Hematopoietic multipotent progenitor cell treated with erythropoietin and hydrocortisone succinate and interleukin-3 and kit ligand, for 6 days (in vitro differentiated cells): Measurements from ENCODE around the gene MRPL21.
"Not testable (repeated sequence)": the region's sequence is repeated elsewhere in the genome, so short reads cannot be mapped to it uniquely, and the experiment has no call there.

Source experiments
- DNase-seq: peaks from one replicate; pipeline ENCODE4 v3.0.0-alpha.2; 2015

MRPL21 gene

GRCh38 chr11:68863553-68864265 lies 39.9 kb downstream of the MRPL21 start:
- no peak for DNase-seq

GRCh38 chr11:68862421-68862820 lies 41.2 kb downstream of the MRPL21 start:
- DNase-seq = no peak

GRCh38 chr11:68859123-68859522 lies 44.5 kb downstream of the MRPL21 start:
- DNase-seq = no peak

- DNase-seq = no peak
These were observed 46.5 kb downstream of the MRPL21 start for GRCh38 chr11:68857037-68857586.

GRCh38 chr11:68856425-68857030 lies 47.1 kb downstream of the MRPL21 start:
- not testable (repeated sequence) for DNase-seq

- peak; percentile 77 for DNase-seq
These were observed 48.2 kb downstream of the MRPL21 start for GRCh38 chr11:68855205-68855981.

- DNase-seq = no peak
These were observed 49.2 kb downstream of the MRPL21 start for GRCh38 chr11:68854273-68854958.

GRCh38 chr11:68852628-68853027 lies 51.0 kb downstream of the MRPL21 start:
- no peak for DNase-seq

- no peak for DNase-seq
These were observed 55.2 kb downstream of the MRPL21 start for GRCh38 chr11:68848429-68848828.

- no peak for DNase-seq
These were observed 56.2 kb downstream of the MRPL21 start for GRCh38 chr11:68847395-68847794.

- DNase-seq = no peak
These were observed 58.2 kb downstream of the MRPL21 start for GRCh38 chr11:68845351-68846002.

GRCh38 chr11:68844801-68845200 lies 58.8 kb downstream of the MRPL21 start:
- no peak for DNase-seq

- DNase-seq = no peak
These were observed 59.3 kb downstream of the MRPL21 start for GRCh38 chr11:68844376-68844775.

- peak; percentile 89 for DNase-seq
These were observed 59.8 kb downstream of the MRPL21 start for GRCh38 chr11:68843703-68844312.

- DNase-seq = peak; percentile 85
These were observed 60.5 kb downstream of the MRPL21 start for GRCh38 chr11:68843052-68843561.

GRCh38 chr11:68842427-68843051 lies 61.1 kb downstream of the MRPL21 start:
- DNase-seq = no peak

GRCh38 chr11:68841718-68842426 lies 61.8 kb downstream of the MRPL21 start, which contains the start of gene CPT1A:
TSS of gene CPT1A (minus strand) at chr11:68841916. CDS start at chr11:68815474, 26,442 bp downstream.
- peak; percentile 84 for DNase-seq
